Activated CD4-positive, alpha-beta memory T cell treated with anti-CD3 and anti-CD28 coated beads, Interleukin-2, amount 10 ng/mL, durations not matched to agents 7 days and 5 days (primary cell): ENCODE data around the gene TPTE. TPM values are rescaled to one million over a fixed set of nuclear protein-coding genes. Genes with fewer than 3 reads are reported as not detected.
"Not testable (repeated sequence)": the region's sequence is repeated elsewhere in the genome, so short reads cannot be mapped to it uniquely, and the experiment has no call there.

ENCODE experiments used
- CTCF ChIA-PET: fragments of 350-600 bp; sonication (Branson Sonifier 250); formaldehyde crosslinking; loops from one replicate; lab custom pipeline; 2021; ENCODE audit warnings: antibody characterized with exemption, inconsistent platforms; lab: Charles Lee
- POLR2A ChIA-PET: fragments of 350-600 bp; sonication (Branson Sonifier 250); formaldehyde crosslinking; loops from one replicate; lab custom pipeline; 2021; ENCODE audit warnings: antibody characterized with exemption; lab: Charles Lee
- DNase-seq: peaks from one replicate; pipeline ENCODE4 v3.0.0-alpha.2; 2020
- H3K27ac Mint-ChIP-seq: one replicate; pipeline ENCODE4 v1.8.0; 2021; ENCODE audit warnings: mild to moderate bottlenecking, mixed read lengths
- H3K27me3 Mint-ChIP-seq: one replicate; pipeline ENCODE4 v1.8.0; 2021; ENCODE audit warnings: mixed read lengths
- H3K36me3 Mint-ChIP-seq: one replicate; pipeline ENCODE4 v1.8.0; 2021; ENCODE audit warnings: low read depth, mixed read lengths
- H3K4me1 Mint-ChIP-seq: one replicate; pipeline ENCODE4 v1.8.0; 2021; ENCODE audit warnings: mixed read lengths
- H3K4me3 Mint-ChIP-seq: one replicate; pipeline ENCODE4 v1.8.0; 2021; ENCODE audit warnings: mild to moderate bottlenecking, mixed read lengths
- H3K9me3 Mint-ChIP-seq: one replicate; pipeline ENCODE4 v1.8.0; 2021; ENCODE audit warnings: mixed read lengths
- total RNA-seq, 2 experiments: library from RNA; stranded (reverse); gene quantifications; one replicate each; pipeline ENCODE4 v1.2.3, GENCODE V29; 2021

TPTE gene
- total RNA-seq, 2 experiments from 2014 or later = not detected

DNA sequence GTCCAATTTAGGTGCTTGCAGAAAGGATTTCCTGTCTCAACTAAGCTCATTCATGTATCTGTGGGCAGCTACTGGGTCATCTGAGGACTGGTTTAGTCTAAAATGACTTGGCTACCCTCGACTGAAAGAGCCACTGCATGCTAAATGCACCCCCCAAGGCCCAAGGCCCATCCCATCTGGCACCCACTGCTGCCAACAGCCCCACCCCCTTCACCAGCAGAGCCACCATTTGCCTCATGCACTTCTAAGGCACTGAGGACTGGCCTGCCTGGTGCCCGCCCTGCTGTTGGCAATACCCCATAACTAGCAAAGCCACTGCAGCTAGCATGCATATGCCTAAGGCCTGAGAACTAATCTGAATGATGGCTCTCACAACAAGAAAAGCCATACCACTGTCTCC, 49.4 kb downstream of the TPTE start:
- peaks cover 31% of the 10 kb centered on the region for H3K9me3 Mint-ChIP-seq

DNA sequence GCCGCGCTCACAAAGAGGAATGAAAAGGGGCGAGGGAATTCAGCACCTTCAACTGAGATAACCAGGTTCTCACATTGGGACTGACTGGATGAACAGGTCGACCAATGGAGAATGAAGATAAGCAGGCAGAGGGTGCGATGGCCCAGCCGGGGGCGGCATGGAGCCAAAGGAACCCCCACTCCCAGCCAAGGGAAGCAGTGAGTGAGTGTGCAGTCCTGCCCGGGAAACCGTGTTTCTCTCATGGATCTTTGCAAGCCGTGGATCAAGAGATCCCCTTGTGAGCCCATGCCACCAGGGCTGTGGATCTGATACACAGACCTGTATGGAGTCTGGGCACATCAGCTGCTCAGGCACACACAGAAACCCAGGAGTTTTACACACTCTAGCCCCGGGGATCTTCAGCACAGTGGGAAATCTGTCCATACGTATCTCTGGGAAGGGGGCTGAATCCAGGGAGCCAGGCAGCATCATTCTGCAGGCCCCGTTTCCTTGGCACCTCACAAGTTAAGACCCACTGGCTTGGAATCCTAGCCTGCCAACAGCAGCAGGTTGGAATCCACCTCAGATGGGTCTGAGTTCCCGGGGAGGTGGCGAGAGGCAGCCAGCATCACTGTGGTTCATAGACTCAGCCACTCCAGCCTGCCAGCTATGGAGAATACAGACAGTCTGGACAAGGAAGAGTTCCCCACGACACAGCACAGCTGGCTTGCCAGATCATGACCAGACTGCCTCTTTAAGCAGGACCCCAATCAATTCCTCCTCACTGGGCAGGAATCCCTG, 53.3 kb downstream of the TPTE start:
- H3K4me1 Mint-ChIP-seq, H3K4me3 Mint-ChIP-seq, H3K27ac Mint-ChIP-seq, DNase-seq, POLR2A ChIA-PET, CTCF ChIA-PET, H3K27me3 Mint-ChIP-seq, H3K36me3 Mint-ChIP-seq: not testable (repeated sequence)
- H3K9me3 Mint-ChIP-seq = peaks cover 25% of the 10 kb centered on the region

More for the DNA sequence above, 49.4 kb downstream of the TPTE start:
- H3K36me3 Mint-ChIP-seq, H3K27me3 Mint-ChIP-seq, DNase-seq, H3K27ac Mint-ChIP-seq, POLR2A ChIA-PET, CTCF ChIA-PET, H3K4me3 Mint-ChIP-seq, H3K4me1 Mint-ChIP-seq: not testable (repeated sequence)

DNA sequence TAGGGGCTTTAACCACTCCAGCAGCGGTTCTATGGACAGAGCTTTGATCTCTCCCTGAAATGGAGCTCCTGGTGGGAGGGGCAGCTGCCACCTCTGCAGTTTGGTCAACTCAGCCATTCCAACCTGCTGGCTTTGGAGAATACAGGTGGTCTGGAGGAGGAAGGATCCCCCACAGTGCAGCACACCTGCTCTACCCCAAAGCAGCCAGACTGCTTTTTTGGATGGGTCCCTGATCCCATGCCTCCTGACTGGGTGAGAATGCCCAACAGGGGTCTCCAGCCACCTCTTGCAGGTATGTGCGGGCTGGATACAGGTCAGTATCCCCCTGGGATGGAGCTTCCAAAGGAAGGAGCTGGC, 53.9 kb downstream of the TPTE start:
- Mint-ChIP-seq H3K27ac (no peak overlapping the region), H3K27me3 (no peaks in the 10 kb centered on the region), H3K4me1 (no peaks in the 10 kb centered on the region), H3K36me3 (no peaks in the 10 kb centered on the region), H3K4me3 (no peak overlapping the region), H3K9me3 (peaks cover 24% of the 10 kb centered on the region)
- POLR2A ChIA-PET = no interaction called here
- CTCF ChIA-PET = no interaction called here
- DNase-seq = no peak

DNA sequence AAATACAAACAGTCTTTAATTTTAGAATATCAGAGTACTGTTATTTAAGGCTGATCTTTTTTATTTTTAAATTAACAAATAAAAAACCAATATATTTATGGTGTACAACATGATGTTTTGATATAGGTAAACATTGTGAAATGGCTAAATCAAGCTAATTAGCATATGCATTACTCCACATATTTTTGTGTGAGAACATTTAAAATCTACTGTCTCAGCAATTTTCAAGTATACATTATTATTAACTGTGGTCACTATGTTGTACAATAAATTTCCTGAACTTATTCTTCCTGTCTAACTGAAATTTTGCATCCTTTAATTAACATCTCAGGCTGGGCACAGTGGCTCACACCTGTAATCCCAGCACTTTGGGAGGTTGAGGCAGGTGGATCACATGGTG, 57.5 kb downstream of the TPTE start:
- H3K36me3 Mint-ChIP-seq, H3K27ac Mint-ChIP-seq, H3K4me3 Mint-ChIP-seq, POLR2A ChIA-PET, H3K4me1 Mint-ChIP-seq, H3K27me3 Mint-ChIP-seq, CTCF ChIA-PET, DNase-seq: not testable (repeated sequence)
- peaks cover 22% of the 10 kb centered on the region for H3K9me3 Mint-ChIP-seq

DNA sequence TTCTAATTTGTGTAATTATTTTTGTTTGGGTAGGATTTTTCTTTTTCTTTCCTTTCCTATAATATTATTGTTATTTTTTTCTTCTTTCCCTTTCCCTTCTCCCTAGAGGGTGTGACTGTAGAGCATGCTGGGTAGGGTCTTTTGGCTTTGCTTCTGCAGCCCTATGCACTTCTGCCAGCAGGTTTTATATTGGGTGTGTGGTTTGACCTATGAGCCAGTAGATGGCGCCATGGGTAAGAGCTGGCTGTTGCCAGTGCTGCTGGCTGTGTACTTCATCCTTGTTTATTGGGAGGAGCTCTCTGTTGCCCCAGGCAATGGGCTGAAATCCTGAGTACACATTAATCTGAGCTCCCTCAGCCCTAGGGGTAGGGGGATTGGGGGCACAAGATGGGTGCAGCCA, 67.7 kb downstream of the TPTE start:
- H3K4me3 Mint-ChIP-seq, CTCF ChIA-PET, H3K4me1 Mint-ChIP-seq, H3K27ac Mint-ChIP-seq, POLR2A ChIA-PET, H3K36me3 Mint-ChIP-seq, DNase-seq, H3K27me3 Mint-ChIP-seq, H3K9me3 Mint-ChIP-seq: not testable (repeated sequence)

DNA sequence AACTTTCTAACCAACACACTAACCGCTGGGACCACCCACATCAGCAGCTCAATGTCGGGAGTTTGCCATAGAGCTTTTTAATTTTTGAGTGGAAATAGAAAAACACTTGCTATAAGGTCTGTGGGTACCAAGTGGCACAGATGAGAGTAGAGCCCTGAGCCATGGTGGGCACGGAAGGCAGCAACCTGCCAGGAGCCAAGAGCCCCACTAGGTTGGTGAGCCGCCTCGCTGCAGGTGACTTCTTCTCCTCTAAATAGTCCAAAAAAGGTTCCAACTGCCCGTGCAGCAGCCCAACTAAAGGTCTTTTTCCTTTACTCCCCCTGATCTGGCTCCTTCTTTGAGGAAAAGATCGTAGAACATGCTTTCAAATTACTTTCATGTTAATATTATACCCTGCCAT, 85.7 kb downstream of the TPTE start:
- POLR2A ChIA-PET, H3K4me3 Mint-ChIP-seq, DNase-seq, H3K36me3 Mint-ChIP-seq, H3K4me1 Mint-ChIP-seq, H3K9me3 Mint-ChIP-seq, H3K27ac Mint-ChIP-seq, CTCF ChIA-PET, H3K27me3 Mint-ChIP-seq: not testable (repeated sequence)

DNA sequence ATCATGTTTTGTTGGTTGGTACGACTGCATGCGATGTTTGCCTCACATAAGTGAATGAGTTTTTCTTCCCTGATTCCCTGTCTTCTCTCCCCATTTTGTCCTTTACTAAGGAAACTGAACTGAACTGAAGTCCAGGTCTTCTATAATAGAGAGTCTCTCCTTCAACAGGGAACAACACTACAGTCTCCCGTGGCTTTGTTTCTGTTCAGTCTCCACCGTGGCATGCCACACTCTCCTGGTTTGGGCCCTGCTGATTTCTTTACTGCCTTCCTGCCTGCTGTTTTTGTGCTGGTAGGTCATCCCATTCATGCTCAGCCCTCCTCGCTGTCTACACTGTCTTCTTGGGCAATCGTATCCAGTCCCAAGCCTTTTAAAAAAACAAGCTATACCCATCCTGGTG, 92.9 kb downstream of the TPTE start:
- POLR2A ChIA-PET, H3K4me3 Mint-ChIP-seq, H3K4me1 Mint-ChIP-seq, CTCF ChIA-PET, DNase-seq, H3K27ac Mint-ChIP-seq, H3K36me3 Mint-ChIP-seq, H3K27me3 Mint-ChIP-seq, H3K9me3 Mint-ChIP-seq: not testable (repeated sequence)

DNA sequence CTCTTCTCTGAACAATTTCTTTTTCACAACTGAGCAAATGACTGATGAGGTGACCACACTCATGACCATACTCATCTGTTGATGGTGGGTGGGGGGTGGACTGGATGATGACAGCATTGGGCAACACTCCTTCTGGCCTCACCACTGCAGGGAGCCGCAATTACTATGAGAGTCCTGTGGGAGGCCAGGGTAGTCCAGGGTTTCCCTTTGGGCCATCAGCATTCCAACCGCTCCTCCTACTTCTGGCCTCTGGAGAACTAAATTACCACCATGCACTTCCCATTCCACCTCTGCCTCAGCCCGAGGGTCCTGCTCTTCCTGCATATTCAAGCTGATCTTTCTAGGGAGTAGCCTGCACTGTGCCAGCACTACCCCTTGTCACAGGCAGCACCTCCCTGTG, 94.7 kb downstream of the TPTE start:
- H3K27ac Mint-ChIP-seq, H3K4me3 Mint-ChIP-seq, H3K4me1 Mint-ChIP-seq, H3K9me3 Mint-ChIP-seq, POLR2A ChIA-PET, H3K27me3 Mint-ChIP-seq, H3K36me3 Mint-ChIP-seq, CTCF ChIA-PET, DNase-seq: not testable (repeated sequence)

DNA sequence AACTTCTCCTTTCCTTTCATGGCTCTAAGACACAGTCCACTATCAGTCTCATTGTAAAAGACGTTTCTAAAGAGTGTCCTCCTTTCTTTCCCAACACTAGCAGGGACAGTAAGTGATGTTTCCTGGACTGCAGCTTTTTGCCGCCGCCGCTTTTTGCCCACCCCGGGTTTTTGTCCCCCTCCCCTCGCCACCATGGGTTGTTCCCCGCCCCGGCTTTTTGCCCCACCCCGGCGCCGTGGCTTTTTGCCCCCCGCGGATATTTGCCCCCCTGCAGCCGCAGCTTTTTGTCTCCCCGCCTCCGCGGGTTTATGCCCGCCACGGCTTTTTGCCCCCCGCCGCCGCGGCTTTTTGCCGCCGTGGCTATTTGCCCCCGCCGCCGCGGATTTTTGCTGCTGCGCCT, 95.2 kb downstream of the TPTE start:
- DNase-seq = no peak
- ChIA-PET CTCF (no interaction called here), POLR2A (no interaction called here)
- H3K4me3 Mint-ChIP-seq = no peak overlapping the region
- no peaks in the 10 kb centered on the region for H3K27me3 Mint-ChIP-seq
- no peak overlapping the region for H3K27ac Mint-ChIP-seq
- H3K36me3 Mint-ChIP-seq = no peaks in the 10 kb centered on the region
- no peaks in the 10 kb centered on the region for H3K4me1 Mint-ChIP-seq
- H3K9me3 Mint-ChIP-seq = peaks cover 6% of the 10 kb centered on the region

DNA sequence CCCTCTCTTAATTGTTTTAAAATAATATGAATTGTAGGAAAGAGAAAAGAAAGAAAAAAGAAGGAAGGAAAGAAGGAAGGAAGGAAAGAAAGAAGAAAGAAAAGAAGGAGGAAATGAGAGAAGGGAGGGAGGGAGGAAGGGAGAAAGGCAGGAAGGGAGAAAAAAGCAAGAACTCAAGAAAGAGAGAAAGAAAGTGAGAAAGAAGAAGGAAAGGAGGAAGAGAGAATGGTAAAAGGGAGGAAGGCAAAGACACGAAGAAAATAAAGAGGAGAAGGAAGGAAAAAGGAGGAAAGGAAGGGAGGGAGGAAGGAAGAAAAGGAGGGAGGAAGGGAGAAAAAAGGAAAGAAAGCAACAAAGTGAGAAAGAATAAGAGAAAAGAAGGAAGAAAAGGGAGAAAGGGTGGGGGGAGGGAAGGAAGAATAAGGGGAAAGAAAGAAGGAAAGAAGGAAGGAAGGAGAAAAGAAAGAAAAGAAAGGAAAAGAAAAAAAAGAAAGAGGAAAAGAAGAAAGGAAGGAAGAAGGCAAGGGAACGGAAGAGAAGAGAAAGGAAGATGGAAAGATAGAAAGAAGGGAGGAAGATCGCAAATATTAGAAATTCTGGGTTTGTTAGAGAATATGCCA, 95.9 kb downstream of the TPTE start:
- H3K9me3 Mint-ChIP-seq, H3K36me3 Mint-ChIP-seq, H3K4me1 Mint-ChIP-seq, POLR2A ChIA-PET, CTCF ChIA-PET, H3K4me3 Mint-ChIP-seq, H3K27ac Mint-ChIP-seq, DNase-seq, H3K27me3 Mint-ChIP-seq: not testable (repeated sequence)

DNA sequence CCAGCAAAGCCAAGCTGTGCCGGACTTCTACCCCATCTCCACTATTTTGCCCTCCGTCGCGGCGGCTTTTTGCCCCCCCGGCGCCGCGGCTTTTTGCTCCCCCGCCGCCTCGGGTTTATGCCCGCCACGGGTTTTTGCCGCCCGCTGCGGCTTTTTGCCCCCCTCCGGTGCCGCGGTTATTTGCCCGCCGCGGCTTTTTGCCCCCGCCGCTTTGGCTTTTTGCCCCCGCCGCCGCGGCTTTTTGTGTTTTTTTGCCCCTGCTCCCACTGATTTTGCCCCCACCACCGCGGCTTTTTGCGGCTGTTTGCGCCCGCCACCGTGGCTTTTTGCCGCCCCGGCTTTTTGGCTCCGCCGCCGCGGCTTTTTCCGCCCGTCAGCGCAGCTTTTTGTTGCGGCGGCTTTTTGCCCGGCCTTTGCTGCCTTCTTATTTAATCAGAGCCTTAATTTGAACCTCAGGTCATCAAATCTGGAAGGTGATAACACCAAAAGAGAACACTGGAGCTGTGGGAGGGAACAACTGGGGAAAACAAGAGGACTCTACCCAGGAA, 106.0 kb downstream of the TPTE start:
- H3K9me3 Mint-ChIP-seq = peaks cover 2% of the 10 kb centered on the region
- ChIA-PET POLR2A (no interaction called here), CTCF (no interaction called here)
- no peak overlapping the region for H3K4me3 Mint-ChIP-seq
- no peak for DNase-seq
- H3K27ac Mint-ChIP-seq = no peak overlapping the region
- H3K36me3 Mint-ChIP-seq = no peaks in the 10 kb centered on the region
- H3K27me3 Mint-ChIP-seq = no peaks in the 10 kb centered on the region
- H3K4me1 Mint-ChIP-seq = no peaks in the 10 kb centered on the region

DNA sequence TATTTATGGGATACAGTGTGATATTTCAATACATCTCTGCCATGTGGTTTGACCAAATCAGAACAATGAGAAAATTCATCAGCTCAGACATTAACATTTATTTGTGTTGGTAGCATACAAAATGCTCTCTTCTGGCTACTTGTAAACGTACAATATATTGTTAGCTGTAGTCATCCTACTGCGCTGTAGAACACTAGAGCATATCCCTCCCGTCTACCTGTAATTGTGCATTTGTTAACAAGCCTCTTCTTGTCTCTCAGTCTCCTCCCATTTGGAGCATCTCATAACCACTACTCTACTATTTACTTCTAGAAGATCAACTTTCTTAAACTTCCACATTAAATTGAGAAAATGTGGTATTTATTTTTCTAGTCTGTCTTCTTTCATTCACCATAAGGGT, 107.9 kb downstream of the TPTE start:
- CTCF ChIA-PET, POLR2A ChIA-PET, H3K36me3 Mint-ChIP-seq: not testable (repeated sequence)

DNA sequence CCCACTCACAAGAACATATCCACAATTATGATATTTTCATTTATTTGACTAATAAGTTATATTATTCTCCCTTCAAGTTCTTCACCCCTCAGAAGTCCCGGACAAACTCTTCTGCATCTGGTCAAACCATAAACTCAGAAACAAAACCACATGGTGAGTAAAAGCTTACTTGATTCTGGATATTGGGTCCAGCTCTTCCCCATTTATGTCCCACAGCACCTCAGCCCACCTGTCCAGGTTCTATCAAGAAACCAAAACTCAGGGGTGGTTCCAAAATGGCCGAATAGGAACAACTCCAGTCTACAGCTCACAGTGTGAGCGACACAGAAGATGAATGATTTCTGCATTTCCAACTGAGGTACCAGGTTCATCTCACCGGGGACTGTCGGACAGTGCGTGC, 109.4 kb downstream of the TPTE start:
- POLR2A ChIA-PET, H3K9me3 Mint-ChIP-seq, H3K27ac Mint-ChIP-seq, H3K4me3 Mint-ChIP-seq, CTCF ChIA-PET, H3K4me1 Mint-ChIP-seq, H3K36me3 Mint-ChIP-seq, DNase-seq, H3K27me3 Mint-ChIP-seq: not testable (repeated sequence)

More for the DNA sequence above, 107.9 kb downstream of the TPTE start:
- H3K27me3 Mint-ChIP-seq, H3K27ac Mint-ChIP-seq, H3K9me3 Mint-ChIP-seq, H3K4me3 Mint-ChIP-seq, H3K4me1 Mint-ChIP-seq, DNase-seq: not testable (repeated sequence)

DNA sequence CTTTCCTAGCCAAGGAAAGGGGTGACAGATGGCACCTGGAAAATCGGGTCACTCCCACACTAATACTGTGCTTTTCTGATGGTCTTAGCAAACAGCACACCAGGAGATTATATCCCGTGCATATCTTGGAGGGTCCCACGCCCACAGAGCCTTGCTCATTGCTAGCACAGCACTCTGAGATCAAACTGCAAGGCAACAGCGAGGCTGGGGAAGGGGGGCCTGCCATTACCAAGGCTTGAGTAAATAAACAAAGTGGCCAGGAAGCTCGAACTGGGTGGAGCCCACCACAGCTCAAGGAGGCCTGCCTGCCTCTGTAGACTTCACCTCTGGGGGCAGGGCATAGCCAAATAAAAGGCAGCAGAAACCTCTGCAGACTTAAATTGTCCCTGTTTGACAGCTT, 109.9 kb downstream of the TPTE start:
- CTCF ChIA-PET, H3K27ac Mint-ChIP-seq, H3K36me3 Mint-ChIP-seq, DNase-seq, H3K4me1 Mint-ChIP-seq, H3K9me3 Mint-ChIP-seq, H3K4me3 Mint-ChIP-seq, POLR2A ChIA-PET, H3K27me3 Mint-ChIP-seq: not testable (repeated sequence)
